GM18520 (cell line): Measurements from ENCODE around the gene TCOF1.

Source experiments
- ATAC-seq: cut with Tn5 transposase; IDR thresholded peaks from one replicate; pipeline ENCODE4 v1.9.1; 2021; ENCODE audit not compliant: unreplicated experiment

The TCOF1 gene

DNA sequence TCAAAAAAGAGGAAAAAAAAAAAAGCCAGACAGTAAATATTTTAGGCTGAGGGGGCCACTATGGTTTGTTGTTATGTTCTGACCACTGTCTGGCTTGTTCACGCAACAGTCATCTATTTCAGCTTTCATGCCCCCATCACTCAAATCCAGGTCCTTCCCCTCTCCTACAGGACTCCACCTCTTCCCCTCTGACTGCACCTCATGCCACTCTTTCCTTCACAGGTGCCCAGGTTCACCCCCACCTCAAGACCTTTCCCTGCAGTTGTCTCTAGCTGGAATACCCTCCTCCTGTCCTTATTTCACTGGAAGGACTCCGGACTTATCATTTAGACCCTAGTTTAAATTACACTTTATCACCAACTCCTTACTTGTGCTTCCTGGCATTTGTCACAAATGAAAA is 88.6 kb downstream of the TCOF1 start:
- no peak for ATAC-seq

DNA sequence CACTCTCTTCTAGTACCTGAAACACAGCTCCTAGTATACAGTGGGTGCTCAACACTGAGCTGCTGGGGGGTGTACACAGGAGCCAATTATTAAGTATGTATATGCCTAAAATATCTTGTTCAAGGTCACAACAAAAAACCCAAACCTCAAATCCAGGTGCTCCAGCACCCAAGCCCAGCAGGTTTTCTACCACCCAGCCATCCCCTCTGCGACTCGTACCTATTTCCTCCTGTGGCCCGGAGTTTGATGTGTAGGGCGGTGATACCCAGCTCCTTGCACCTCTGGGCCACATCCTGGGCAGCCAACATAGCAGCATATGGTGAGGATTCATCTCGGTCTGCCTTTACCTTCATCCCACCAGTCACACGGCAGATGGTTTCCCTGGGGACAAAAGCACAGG is 89.1 kb downstream of the TCOF1 start:
- ATAC-seq: no peak

DNA sequence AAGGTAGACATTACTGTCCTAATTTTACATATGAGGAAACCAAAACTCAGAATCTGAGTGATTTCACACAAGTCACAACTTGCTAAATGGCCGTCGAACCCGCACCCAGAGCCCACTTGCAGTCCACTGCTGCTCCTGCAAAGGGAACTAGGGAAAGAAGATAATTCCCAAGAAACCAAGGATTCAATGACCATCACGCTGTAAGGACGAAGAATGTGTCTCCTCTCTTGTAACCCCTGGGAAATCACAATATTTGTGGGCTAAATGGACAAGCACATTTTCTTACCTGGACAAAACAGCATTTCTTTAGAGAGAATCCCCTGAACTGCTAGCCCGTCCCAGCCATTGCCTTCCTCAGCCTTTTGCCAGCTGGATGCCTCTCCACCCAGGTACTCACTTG is 89.7 kb downstream of the TCOF1 start:
- ATAC-seq: no peak

DNA sequence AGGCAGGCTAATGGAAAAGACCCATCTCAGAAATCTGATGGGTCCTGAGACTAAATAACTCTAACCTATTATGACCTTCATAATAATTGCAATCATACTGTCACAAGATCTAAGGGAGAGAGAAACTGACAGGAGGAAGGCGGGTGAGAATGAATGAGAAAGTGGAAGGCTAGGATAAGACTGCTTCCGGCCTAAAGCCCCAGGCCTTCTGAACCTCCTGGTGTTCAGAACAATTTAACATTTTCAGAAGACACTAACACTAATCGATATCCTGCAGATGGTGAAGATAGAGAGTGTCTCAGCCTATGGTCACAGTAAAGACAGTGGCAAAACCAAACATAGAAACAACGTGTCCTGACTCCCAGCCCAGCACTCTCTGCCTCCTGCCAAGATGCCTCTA is 90.8 kb downstream of the TCOF1 start:
- ATAC-seq: no peak

DNA sequence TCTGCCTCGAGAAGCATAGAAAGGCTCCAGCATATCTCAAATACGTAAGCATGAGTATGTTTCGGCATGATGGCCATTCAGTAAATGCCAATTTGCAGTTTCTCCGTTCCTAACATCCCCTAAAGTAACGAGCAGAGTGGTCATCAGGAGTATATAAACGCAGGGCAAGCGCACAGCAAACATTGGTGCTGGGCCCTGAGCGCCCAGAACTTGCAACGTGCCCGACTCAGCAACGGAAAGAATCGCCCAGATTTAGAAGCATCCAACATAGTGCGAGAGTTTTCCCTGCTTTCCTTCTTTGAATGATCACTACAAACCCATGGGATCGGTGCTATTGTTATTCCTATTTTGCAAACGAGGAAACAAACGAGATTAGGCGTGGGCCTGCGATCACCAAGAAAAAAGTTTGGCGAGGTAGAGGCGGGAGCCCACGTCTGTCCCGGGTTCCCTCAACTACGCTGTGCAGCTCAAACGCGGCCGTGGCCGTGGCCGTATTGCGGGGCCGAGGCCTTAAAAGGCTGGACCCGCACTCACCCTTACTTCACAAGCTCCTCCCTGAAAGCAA is 91.5 kb downstream of the TCOF1 start:
- ATAC-seq: peak; percentile 15
